B cell (primary cell): ENCODE results near the gene CAMTA1.

Source experiments
- CTCF ChIP-seq: fragments of 200-600 bp; IDR thresholded peaks from one replicate; pipeline ENCODE4 v1.8.0; 2022; ENCODE audit warnings: antibody characterized with exemption, mild to moderate bottlenecking
- EZH2 ChIP-seq: IDR thresholded peaks from 2 replicates; pipeline ENCODE4 v1.6.1; 2012; ENCODE audit warnings: borderline replicate concordance, low read depth, mild to moderate bottlenecking, moderate library complexity, low read length; ENCODE audit not compliant: insufficient read depth, poor library complexity, severe bottlenecking

DNA sequence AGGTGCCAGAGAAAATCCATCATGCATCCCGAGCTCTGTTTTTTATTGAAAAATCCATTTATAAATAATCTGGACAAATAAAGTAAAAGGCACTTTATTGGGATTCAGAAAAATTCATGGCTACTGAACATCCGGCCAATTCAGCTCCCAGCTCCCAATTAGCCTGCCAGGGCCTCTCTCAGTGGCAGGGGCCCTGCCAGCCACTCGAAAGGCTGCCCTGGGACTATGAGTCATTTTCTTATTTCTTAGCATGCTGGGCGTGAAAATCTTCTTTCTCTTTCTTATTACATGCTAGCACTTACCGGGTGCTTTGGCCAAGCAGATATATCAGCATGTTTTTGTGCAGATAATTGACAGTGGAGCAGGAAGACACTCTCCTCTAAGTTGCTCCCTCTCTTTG, 283.3 kb downstream of the CAMTA1 start:
- TF ChIP-seq CTCF (no peak), EZH2 (no peak)
